ENCODE measurements around the gene YES1. TPM values are rescaled to one million over a fixed set of nuclear protein-coding genes. Genes with fewer than 3 reads are reported as not detected.
A peak's percentile ranks its signal among the peaks of the same experiment; 100 is the strongest.

The YES1 gene
- total RNA-seq, 5 donors from 2014 or later (not counting 1 experiment from before 2014, with no cell fraction given), result 7.4 to 16.3 (median 8.2) TPM

- Mint-ChIP-seq H3K4me1 (no peaks in the 10 kb centered on the region), H3K36me3 (peaks cover 19% of the 10 kb centered on the region), H3K9me3 (no peaks in the 10 kb centered on the region), H3K4me3 (no peak overlapping the region), H3K27ac (no peak overlapping the region), H3K27me3 (no peaks in the 10 kb centered on the region)
- Histone ChIP-seq H3K36me3 (ENCODE audit: control insufficient read depth in 2 of 2, extremely low read depth in 1 of 2, insufficient read depth in 1 of 2, low read length in 1 of 2) (peaks cover 0 to 17% of the 10 kb centered on the region in 2 donors), H3K9me3 (no peaks in the 10 kb centered on the region), H3K27me3 (replicated peaks in 1 of 2; ENCODE audit: control insufficient read depth in 2 of 2, extremely low read depth in 1 of 2, insufficient read depth in 2 of 2, low read length in 1 of 2) (no peaks in the 10 kb centered on the region), H3K4me3 (ENCODE audit: control insufficient read depth in 1 of 2, extremely low read depth in 1 of 2, low read length in 1 of 2) (no peak overlapping the region), H3K4me1 (ENCODE audit: control insufficient read depth in 1 of 2, extremely low read depth in 1 of 2, insufficient read depth in 2 of 2, low read length in 2 of 2) (no peaks in the 10 kb centered on the region), H3K27ac (ENCODE audit: low read length) (no peak overlapping the region)
- ATAC-seq (replicated peaks in 1 of 4), result no peak
- DNase-seq, result no peak
- no CpG with 5 or more reads among the region's 2 CpGs for WGBS (ENCODE audit: insufficient coverage)
- POLR2A ChIA-PET, result no interaction called here
- CTCF ChIA-PET, result interaction anchor here (0.5 to 1.7 kb wide), 4 partner anchors 75 to 84 kb away, joined by 3 to 8 read pairs (median 4); no protein-coding TSS in a partner anchor
Observed at GRCh38 chr18:755506-755905, 56.5 kb downstream of the YES1 start.

GRCh38 chr18:754656-755055 lies 57.4 kb downstream of the YES1 start:
- Histone ChIP-seq H3K27ac (ENCODE audit: low read length) (no peak overlapping the region), H3K9me3 (no peaks in the 10 kb centered on the region), H3K4me1 (ENCODE audit: control insufficient read depth in 1 of 2, extremely low read depth in 1 of 2, insufficient read depth in 2 of 2, low read length in 2 of 2) (no peaks in the 10 kb centered on the region), H3K27me3 (replicated peaks in 1 of 2; ENCODE audit: control insufficient read depth in 2 of 2, extremely low read depth in 1 of 2, insufficient read depth in 2 of 2, low read length in 1 of 2) (no peaks in the 10 kb centered on the region), H3K36me3 (ENCODE audit: control insufficient read depth in 2 of 2, extremely low read depth in 1 of 2, insufficient read depth in 1 of 2, low read length in 1 of 2) (peaks cover 0 to 20% of the 10 kb centered on the region in 2 donors), H3K4me3 (ENCODE audit: control insufficient read depth in 1 of 2, extremely low read depth in 1 of 2, low read length in 1 of 2) (no peak overlapping the region)
- ATAC-seq (replicated peaks in 1 of 4), result no peak
- WGBS (ENCODE audit: insufficient coverage), result 100% methylated on average over 1 of the region's 1 CpG
- Mint-ChIP-seq H3K4me1 (no peaks in the 10 kb centered on the region), H3K9me3 (no peaks in the 10 kb centered on the region), H3K27ac (no peak overlapping the region), H3K27me3 (no peaks in the 10 kb centered on the region), H3K36me3 (peaks cover 19% of the 10 kb centered on the region), H3K4me3 (no peak overlapping the region)
- POLR2A ChIA-PET, result interaction anchor here (0.6 to 0.7 kb wide), 2 partner anchors 222 to 245 kb away, joined by 4 to 7 read pairs; no protein-coding TSS in a partner anchor
- CTCF ChIA-PET, result interaction anchor here (0.6 to 1.7 kb wide), 3 partner anchors 15 to 85 kb away, joined by 4 to 13 read pairs (median 8); no protein-coding TSS in a partner anchor
- DNase-seq, result no peak

- WGBS (ENCODE audit: insufficient coverage), result no CpG with 5 or more reads among the region's 1 CpG
- Mint-ChIP-seq H3K36me3 (peaks cover 31% of the 10 kb centered on the region), H3K27ac (no peak overlapping the region), H3K9me3 (no peaks in the 10 kb centered on the region), H3K4me3 (no peak overlapping the region), H3K4me1 (no peaks in the 10 kb centered on the region), H3K27me3 (no peaks in the 10 kb centered on the region)
- H3K9me3 ChIP-seq, result no peaks in the 10 kb centered on the region
- H3K36me3 ChIP-seq (ENCODE audit: control insufficient read depth in 2 of 2, extremely low read depth in 1 of 2, insufficient read depth in 1 of 2, low read length in 1 of 2), result peaks cover 8 to 20% of the 10 kb centered on the region in 2 donors
- ChIA-PET CTCF (no interaction called here), POLR2A (no interaction called here)
- H3K27me3 ChIP-seq (replicated peaks in 1 of 2; ENCODE audit: control insufficient read depth in 2 of 2, extremely low read depth in 1 of 2, insufficient read depth in 2 of 2, low read length in 1 of 2), result no peaks in the 10 kb centered on the region
- DNase-seq, result no peak
- no peak overlapping the region for H3K27ac ChIP-seq (ENCODE audit: low read length)
- no peak overlapping the region for H3K4me3 ChIP-seq (ENCODE audit: control insufficient read depth in 1 of 2, extremely low read depth in 1 of 2, low read length in 1 of 2)
- H3K4me1 ChIP-seq (ENCODE audit: control insufficient read depth in 1 of 2, extremely low read depth in 1 of 2, insufficient read depth in 2 of 2, low read length in 2 of 2), result no peaks in the 10 kb centered on the region
- no peak for ATAC-seq (replicated peaks in 1 of 4)
Observed at GRCh38 chr18:750456-750855, 61.6 kb downstream of the YES1 start.

GRCh38 chr18:744832-745597 lies 67.0 kb downstream of the YES1 start:
- no peaks in the 10 kb centered on the region for H3K27me3 ChIP-seq (replicated peaks in 1 of 2; ENCODE audit: control insufficient read depth in 2 of 2, extremely low read depth in 1 of 2, insufficient read depth in 2 of 2, low read length in 1 of 2)
- no peak overlapping the region for H3K27ac ChIP-seq (ENCODE audit: low read length)
- POLR2A ChIA-PET, result interaction anchor here in 1 of 2 donors (1.0 kb wide), 1 partner anchor 85 kb away, joined by 3 read pairs; no protein-coding TSS in a partner anchor
- peaks cover 8 to 22% of the 10 kb centered on the region in 2 donors for H3K36me3 ChIP-seq (ENCODE audit: control insufficient read depth in 2 of 2, extremely low read depth in 1 of 2, insufficient read depth in 1 of 2, low read length in 1 of 2)
- Mint-ChIP-seq H3K4me1 (peaks cover 0 to 2% (median 0%) of the 10 kb centered on the region in 3 donors), H3K4me3 (no peak overlapping the region), H3K9me3 (no peaks in the 10 kb centered on the region), H3K27ac (no peak overlapping the region), H3K27me3 (no peaks in the 10 kb centered on the region), H3K36me3 (peaks cover 30% of the 10 kb centered on the region)
- H3K4me3 ChIP-seq (ENCODE audit: control insufficient read depth in 1 of 2, extremely low read depth in 1 of 2, low read length in 1 of 2), result no peak overlapping the region
- no CpG with 5 or more reads among the region's 2 CpGs for WGBS (ENCODE audit: insufficient coverage)
- DNase-seq (no peak), ATAC-seq (replicated peaks in 1 of 4) (no peak)
- CTCF ChIA-PET, result interaction anchor here in 1 of 2 donors (2.2 kb wide), 1 partner anchor 86 kb away, joined by 18 read pairs; no protein-coding TSS in a partner anchor
- H3K4me1 ChIP-seq (ENCODE audit: control insufficient read depth in 1 of 2, extremely low read depth in 1 of 2, insufficient read depth in 2 of 2, low read length in 2 of 2), result peaks cover 0 to 2% of the 10 kb centered on the region in 2 experiments
- H3K9me3 ChIP-seq, result no peaks in the 10 kb centered on the region

GRCh38 chr18:741931-742512 lies 70.0 kb downstream of the YES1 start:
- no peak overlapping the region for H3K4me3 Mint-ChIP-seq
- H3K36me3 Mint-ChIP-seq, result peaks cover 27% of the 10 kb centered on the region
- peak overlapping the region in 1 of 2 donors; percentile 22 for H3K27ac Mint-ChIP-seq
- H3K9me3 Mint-ChIP-seq, result no peaks in the 10 kb centered on the region
- peaks cover 0 to 2% of the 10 kb centered on the region in 2 experiments for H3K4me1 ChIP-seq (ENCODE audit: control insufficient read depth in 1 of 2, extremely low read depth in 1 of 2, insufficient read depth in 2 of 2, low read length in 2 of 2)
- DNase-seq (peak in 2 of 35 experiments; percentile 10 to 69), ATAC-seq (replicated peaks in 1 of 4) (peak; percentile 60 to 76 (median 66))
- H3K4me3 ChIP-seq (ENCODE audit: control insufficient read depth in 1 of 2, extremely low read depth in 1 of 2, low read length in 1 of 2), result no peak overlapping the region
- ChIA-PET POLR2A (no interaction called here), CTCF (interaction anchor here (0.8 to 6.9 kb wide), 10 partner anchors 29 to 118 kb away, joined by 3 to 106 read pairs (median 4); no protein-coding TSS in a partner anchor)
- no peaks in the 10 kb centered on the region for H3K27me3 ChIP-seq (replicated peaks in 1 of 2; ENCODE audit: control insufficient read depth in 2 of 2, extremely low read depth in 1 of 2, insufficient read depth in 2 of 2, low read length in 1 of 2)
- H3K4me1 Mint-ChIP-seq, result peaks cover 0 to 2% (median 0%) of the 10 kb centered on the region in 3 donors
- H3K27ac ChIP-seq (ENCODE audit: low read length), result no peak overlapping the region
- H3K27me3 Mint-ChIP-seq, result no peaks in the 10 kb centered on the region
- peaks cover 0 to 34% of the 10 kb centered on the region in 2 donors for H3K36me3 ChIP-seq (ENCODE audit: control insufficient read depth in 2 of 2, extremely low read depth in 1 of 2, insufficient read depth in 1 of 2, low read length in 1 of 2)
- no peaks in the 10 kb centered on the region for H3K9me3 ChIP-seq

GRCh38 chr18:732371-732770 lies 79.7 kb downstream of the YES1 start:
- H3K36me3 Mint-ChIP-seq, result peaks cover 31% of the 10 kb centered on the region
- DNase-seq (no peak), ATAC-seq (replicated peaks in 1 of 4) (no peak)
- Histone ChIP-seq H3K4me1 (ENCODE audit: control insufficient read depth in 1 of 2, extremely low read depth in 1 of 2, insufficient read depth in 2 of 2, low read length in 2 of 2) (no peaks in the 10 kb centered on the region), H3K9me3 (no peaks in the 10 kb centered on the region), H3K4me3 (ENCODE audit: control insufficient read depth in 1 of 2, extremely low read depth in 1 of 2, low read length in 1 of 2) (no peak overlapping the region), H3K27me3 (replicated peaks in 1 of 2; ENCODE audit: control insufficient read depth in 2 of 2, extremely low read depth in 1 of 2, insufficient read depth in 2 of 2, low read length in 1 of 2) (no peaks in the 10 kb centered on the region), H3K27ac (ENCODE audit: low read length) (no peak overlapping the region), H3K36me3 (ENCODE audit: control insufficient read depth in 2 of 2, extremely low read depth in 1 of 2, insufficient read depth in 1 of 2, low read length in 1 of 2) (peaks cover 8 to 25% of the 10 kb centered on the region in 2 donors)
- no CpG with 5 or more reads among the region's 3 CpGs for WGBS (ENCODE audit: insufficient coverage)
- no peaks in the 10 kb centered on the region for H3K9me3 Mint-ChIP-seq
- H3K27ac Mint-ChIP-seq, result no peak overlapping the region
- H3K4me1 Mint-ChIP-seq, result no peaks in the 10 kb centered on the region
- POLR2A ChIA-PET, result no interaction called here
- no peak overlapping the region for H3K4me3 Mint-ChIP-seq
- CTCF ChIA-PET, result interaction anchor here (0.6 to 1.2 kb wide), 5 partner anchors 49 to 558 kb away, joined by 3 to 6 read pairs (median 4); no protein-coding TSS in a partner anchor
- no peaks in the 10 kb centered on the region for H3K27me3 Mint-ChIP-seq

All from T-cell (primary cell).